Anterior cingulate cortex (tissue), 58 donors: ENCODE measurements around the gene HSD17B1.
A peak's percentile ranks its signal among the peaks of the same experiment; 100 is the strongest.
"Not testable (repeated sequence)": the region's sequence is repeated elsewhere in the genome, so short reads cannot be mapped to it uniquely, and the experiment has no call there.

Experiments used
- DNase-seq, 58 donors: peaks; one replicate each; lab custom pipeline; 2025; lab: John Stamatoyannopoulos, UW

HSD17B1 gene

GRCh38 chr17:42522263-42522790, 30.4 kb upstream of the HSD17B1 start:
- no peak for DNase-seq

GRCh38 chr17:42522798-42523278, 29.9 kb upstream of the HSD17B1 start:
- DNase-seq: no peak

GRCh38 chr17:42525221-42525620, 27.5 kb upstream of the HSD17B1 start:
- no peak for DNase-seq

- DNase-seq: no peak
These were observed 26.7 kb upstream of the HSD17B1 start for GRCh38 chr17:42526031-42526444.

DNA sequence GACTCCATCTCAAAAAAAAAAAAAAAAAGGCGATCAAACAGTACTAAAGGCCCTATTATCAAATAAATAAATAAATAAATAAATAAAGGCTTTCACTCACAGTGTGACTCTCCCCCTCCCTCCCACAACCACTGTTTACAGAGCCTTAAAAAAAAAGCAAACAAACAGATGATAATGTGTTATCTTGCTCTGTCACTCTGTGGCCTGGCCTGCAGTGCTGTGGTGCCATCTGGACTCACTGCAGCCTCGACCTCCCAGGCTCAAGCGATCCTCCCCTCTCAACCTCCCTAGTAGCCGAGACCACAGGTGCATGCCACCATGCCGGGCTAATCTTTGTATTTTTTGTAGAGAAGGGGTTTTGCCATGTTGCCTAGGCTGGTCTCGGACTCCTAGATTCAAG, 24.8 kb upstream of the HSD17B1 start:
- no peak for DNase-seq

GRCh38 chr17:42529061-42529460, 23.7 kb upstream of the HSD17B1 start:
- DNase-seq: no peak

DNA sequence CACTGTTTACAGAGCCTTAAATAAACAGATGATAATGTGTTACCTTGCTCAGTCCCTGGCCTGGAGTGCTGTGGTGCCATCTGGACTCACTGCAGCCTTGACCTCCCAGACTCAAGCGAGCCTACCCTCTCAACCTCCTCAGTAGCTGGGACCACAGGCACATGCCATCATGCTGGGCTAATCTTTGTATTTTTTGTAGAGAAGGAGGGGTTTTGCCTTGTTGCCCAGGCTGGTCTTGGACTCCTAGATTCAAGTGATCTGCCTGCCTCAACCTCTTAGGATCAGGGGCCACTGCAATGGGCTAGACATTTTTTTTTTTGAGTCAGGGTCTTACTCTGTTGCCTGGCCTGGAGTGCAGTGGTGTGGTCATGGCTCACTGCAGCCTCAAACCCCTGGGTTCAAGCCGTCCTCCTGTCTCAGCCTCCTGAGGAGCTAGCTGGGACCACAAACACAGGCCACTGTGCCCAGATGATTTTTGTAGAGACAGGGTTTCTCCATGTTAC, 21.7 kb upstream of the HSD17B1 start:
- DNase-seq: no peak

- DNase-seq: peak in 42 of 58 donors; percentile 13 to 66 (median 40)
These were observed 21.0 kb upstream of the HSD17B1 start for GRCh38 chr17:42531455-42532354.

GRCh38 chr17:42535155-42536047, 17.3 kb upstream of the HSD17B1 start:
- peak in 1 of 58 donors; percentile 45 for DNase-seq

DNA sequence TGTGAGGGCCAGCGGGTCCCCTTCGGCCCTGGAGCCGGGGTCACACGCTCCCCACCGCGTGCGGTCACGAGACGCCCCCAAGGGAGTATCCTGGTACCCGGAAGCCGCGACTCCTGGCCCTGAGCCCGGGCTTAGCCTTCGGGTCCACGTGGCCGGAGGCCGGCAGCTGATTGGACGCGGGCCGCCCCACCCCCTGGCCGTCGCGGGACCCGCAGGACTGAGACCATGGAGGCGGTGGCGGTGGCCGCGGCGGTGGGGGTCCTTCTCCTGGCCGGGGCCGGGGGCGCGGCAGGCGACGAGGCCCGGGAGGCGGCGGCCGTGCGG, 16.7 kb upstream of the HSD17B1 start, which contains the start of gene NAGLU:
Gene NAGLU, plus strand, starts transcription at position 194 of the 324 bp plus-strand sequence. Its CDS starts 32 bp downstream, at position 226.
- peak; percentile 40 to 98 (median 89) for DNase-seq

DNA sequence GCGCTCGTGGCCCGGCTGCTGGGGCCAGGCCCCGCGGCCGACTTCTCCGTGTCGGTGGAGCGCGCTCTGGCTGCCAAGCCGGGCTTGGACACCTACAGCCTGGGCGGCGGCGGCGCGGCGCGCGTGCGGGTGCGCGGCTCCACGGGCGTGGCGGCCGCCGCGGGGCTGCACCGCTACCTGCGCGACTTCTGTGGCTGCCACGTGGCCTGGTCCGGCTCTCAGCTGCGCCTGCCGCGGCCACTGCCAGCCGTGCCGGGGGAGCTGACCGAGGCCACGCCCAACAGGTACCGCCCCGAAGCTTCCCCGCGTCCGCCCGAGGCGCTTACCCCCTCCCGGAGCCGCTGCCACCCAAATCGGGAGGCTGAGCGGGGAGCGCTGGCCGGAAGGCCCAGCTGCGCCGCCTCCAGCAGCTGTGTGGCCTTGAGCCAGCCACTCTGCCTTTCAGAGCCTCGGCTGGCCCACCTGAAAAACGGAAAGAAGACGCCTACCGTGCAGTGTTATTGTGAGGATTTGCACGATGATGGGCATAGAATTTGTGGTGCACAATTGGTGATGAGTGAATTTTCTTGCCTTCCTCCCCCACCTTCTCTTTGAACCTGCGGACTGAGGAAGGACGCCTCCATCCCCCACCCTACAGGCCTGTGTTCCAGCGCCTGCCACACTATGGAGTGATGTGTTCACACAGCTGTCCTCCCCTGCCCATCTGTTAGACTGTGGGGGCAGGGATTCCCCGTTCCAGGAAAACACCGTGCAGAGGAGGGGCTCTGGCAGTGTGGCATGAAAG, 16.2 kb upstream of the HSD17B1 start:
- DNase-seq: peak in 55 of 58 donors; percentile 36 to 84 (median 70)

- no peak for DNase-seq
These were observed 15.4 kb upstream of the HSD17B1 start for GRCh38 chr17:42537156-42537805.

DNA sequence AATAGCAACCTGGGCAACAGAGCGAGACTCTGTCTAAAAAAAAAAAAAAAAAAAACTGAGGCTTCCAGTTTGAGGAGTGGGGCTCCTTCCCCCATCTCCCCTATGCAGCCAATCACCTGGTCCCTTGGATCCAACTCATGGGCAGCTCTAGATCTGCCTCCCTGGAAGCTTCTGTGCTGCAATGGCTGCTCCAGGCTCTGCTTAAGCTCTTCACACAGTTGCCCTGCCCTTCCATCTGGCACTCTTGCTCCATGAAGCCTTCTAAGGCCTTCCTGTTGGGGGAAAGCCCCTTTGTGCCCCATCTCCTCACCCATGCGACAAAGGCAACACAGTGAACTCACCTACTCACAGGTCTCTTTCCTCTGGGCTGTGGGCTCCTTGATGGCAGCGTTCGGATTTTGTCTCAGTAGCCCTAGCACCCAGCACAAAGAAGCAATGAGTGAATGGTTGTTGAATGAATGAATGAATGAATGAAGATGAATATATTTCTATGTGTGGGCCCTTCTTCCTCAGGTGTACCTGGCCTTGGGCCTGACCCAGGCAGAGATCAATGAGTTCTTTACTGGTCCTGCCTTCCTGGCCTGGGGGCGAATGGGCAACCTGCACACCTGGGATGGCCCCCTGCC, 14.8 kb upstream of the HSD17B1 start:
- DNase-seq: no peak

DNA sequence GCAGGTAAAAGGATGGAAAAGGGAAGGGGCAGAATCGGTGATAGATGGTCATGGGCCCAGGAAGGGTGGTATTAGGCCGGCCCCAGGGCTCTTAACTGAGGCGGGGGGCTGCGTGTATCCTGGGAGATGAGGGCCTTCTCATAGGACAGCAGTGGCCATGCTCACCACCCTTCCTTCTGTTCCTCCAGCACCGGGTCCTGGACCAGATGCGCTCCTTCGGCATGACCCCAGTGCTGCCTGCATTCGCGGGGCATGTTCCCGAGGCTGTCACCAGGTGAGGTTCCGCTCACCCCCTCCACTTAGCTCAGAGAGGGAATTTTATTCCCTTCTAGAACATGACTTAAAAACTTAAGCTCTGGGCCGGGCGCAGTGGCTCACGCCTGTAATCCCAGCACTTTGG, 14.2 kb upstream of the HSD17B1 start:
- DNase-seq: no peak

- DNase-seq: not testable (repeated sequence)
These were observed 12.2 kb upstream of the HSD17B1 start for GRCh38 chr17:42540558-42540957.

DNA sequence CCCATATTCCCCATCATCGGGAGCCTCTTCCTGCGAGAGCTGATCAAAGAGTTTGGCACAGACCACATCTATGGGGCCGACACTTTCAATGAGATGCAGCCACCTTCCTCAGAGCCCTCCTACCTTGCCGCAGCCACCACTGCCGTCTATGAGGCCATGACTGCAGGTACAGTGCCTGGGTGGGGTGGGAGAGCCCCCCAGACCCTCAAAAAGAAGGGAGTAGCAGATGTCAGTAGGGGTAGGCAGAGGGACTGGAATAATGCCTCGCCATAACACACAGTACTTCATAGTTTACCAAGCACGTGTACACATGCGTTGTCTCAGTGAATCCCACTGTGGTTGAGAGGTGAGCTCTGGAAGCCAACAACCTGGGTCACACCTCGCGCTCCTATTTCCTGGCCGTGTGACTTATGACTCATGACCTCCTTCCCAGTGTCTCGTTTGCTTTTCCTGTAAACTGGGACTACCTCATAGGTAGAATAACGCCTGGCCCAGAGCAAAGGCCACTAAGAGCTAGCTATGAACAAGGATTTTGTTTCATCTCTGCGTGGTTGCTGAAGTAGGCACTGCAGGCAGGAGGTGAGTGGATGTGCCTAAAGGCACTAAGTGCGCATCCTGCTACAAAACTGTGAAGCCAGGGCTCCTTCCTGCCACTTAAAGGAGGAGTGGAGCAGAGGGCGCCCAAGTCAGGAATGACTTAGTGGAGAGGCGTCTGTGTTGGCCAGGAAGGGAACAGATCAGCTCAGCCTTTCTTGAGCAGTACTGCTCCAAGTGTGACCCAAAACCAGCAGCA, 11.5 kb upstream of the HSD17B1 start:
- no peak for DNase-seq

DNA sequence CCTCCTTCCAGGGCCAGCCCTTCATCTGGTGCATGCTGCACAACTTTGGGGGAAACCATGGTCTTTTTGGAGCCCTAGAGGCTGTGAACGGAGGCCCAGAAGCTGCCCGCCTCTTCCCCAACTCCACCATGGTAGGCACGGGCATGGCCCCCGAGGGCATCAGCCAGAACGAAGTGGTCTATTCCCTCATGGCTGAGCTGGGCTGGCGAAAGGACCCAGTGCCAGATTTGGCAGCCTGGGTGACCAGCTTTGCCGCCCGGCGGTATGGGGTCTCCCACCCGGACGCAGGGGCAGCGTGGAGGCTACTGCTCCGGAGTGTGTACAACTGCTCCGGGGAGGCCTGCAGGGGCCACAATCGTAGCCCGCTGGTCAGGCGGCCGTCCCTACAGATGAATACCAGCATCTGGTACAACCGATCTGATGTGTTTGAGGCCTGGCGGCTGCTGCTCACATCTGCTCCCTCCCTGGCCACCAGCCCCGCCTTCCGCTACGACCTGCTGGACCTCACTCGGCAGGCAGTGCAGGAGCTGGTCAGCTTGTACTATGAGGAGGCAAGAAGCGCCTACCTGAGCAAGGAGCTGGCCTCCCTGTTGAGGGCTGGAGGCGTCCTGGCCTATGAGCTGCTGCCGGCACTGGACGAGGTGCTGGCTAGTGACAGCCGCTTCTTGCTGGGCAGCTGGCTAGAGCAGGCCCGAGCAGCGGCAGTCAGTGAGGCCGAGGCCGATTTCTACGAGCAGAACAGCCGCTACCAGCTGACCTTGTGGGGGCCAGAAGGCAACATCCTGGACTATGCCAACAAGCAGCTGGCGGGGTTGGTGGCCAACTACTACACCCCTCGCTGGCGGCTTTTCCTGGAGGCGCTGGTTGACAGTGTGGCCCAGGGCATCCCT, 9.3 kb upstream of the HSD17B1 start:
- DNase-seq: peak in 25 of 58 donors; percentile 10 to 61 (median 35)
